CD4-positive, alpha-beta T cell treated with Interleukin-6 at 100 ng/mL for 8 hours (primary cell): Measurements from ENCODE around the gene HOXD9.
A peak's percentile ranks its signal among the peaks of the same experiment; 100 is the strongest.

Experiments used
- DNase-seq: peaks from one replicate; pipeline ENCODE4 v3.0.0-alpha.2; 2020; ENCODE audit warnings: mixed read lengths, low spot score

Gene HOXD9

GRCh38 chr2:176124947-176125771 is 2.6 kb downstream of the HOXD9 start:
- DNase-seq = no peak

- DNase-seq = no peak
These were observed 3.2 kb downstream of the HOXD9 start for GRCh38 chr2:176125772-176126054.

- peak; percentile 54 for DNase-seq
These were observed 4.6 kb downstream of the HOXD9 start for GRCh38 chr2:176126929-176127773.

GRCh38 chr2:176127774-176128072 is 5.2 kb downstream of the HOXD9 start:
- DNase-seq = no peak

GRCh38 chr2:176128172-176128981 is 5.9 kb downstream of the HOXD9 start:
- no peak for DNase-seq

- no peak for DNase-seq
These were observed 6.7 kb downstream of the HOXD9 start, which contains the start of gene HOXD8 for GRCh38 chr2:176128982-176129796. Gene HOXD8, plus strand, starts transcription at chr2:176129705. Its CDS starts 662 bp downstream, at chr2:176130367.

DNA sequence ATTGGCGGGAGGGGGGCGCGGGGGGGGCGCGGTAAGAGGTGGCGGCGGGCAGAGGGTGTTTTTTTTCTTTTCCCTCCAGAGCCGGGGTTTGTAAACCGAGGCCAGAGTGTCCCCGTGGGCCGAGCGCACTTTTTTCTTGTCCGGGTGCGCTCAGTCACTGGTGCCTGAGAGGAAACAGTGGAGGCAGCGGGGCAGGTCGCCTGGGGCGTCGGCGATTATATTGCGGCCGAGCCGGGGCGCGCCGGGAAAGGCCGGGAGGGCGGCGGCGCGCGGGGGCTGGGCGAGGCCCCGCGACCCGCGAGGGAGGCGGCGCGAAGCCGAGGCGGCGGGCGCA is 7.3 kb downstream of the HOXD9 start:
- no peak for DNase-seq

- no peak for DNase-seq
These were observed 7.8 kb downstream of the HOXD9 start for GRCh38 chr2:176130147-176130956.

- DNase-seq = no peak
These were observed 8.7 kb downstream of the HOXD9 start for GRCh38 chr2:176130957-176131847.

- no peak for DNase-seq
These were observed 9.3 kb downstream of the HOXD9 start for GRCh38 chr2:176131848-176132158.

- DNase-seq = no peak
These were observed 10.0 kb downstream of the HOXD9 start for GRCh38 chr2:176132205-176133171.

GRCh38 chr2:176133389-176133788 is 10.9 kb downstream of the HOXD9 start:
- no peak for DNase-seq

GRCh38 chr2:176134035-176134434 is 11.5 kb downstream of the HOXD9 start:
- DNase-seq = no peak

DNA sequence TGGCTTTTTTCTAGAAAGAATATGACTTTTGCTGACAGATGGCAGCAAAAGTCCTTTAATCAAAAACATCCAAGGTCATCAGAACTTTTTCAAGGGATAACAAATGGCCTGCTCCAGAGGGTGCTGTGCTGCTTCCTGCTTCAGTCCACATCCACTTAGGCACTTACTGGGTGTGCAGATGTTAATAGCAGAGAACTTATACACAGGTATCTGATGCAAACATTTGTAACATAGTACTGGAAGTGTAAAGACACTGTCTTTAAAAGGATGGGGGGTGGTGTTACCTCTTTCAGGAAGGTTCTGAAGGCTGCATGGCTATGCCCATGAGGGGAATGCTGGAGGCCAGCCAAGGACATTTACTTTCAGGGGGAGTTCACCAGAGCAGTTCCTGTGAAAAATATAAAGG is 12.5 kb downstream of the HOXD9 start:
- DNase-seq = no peak

DNA sequence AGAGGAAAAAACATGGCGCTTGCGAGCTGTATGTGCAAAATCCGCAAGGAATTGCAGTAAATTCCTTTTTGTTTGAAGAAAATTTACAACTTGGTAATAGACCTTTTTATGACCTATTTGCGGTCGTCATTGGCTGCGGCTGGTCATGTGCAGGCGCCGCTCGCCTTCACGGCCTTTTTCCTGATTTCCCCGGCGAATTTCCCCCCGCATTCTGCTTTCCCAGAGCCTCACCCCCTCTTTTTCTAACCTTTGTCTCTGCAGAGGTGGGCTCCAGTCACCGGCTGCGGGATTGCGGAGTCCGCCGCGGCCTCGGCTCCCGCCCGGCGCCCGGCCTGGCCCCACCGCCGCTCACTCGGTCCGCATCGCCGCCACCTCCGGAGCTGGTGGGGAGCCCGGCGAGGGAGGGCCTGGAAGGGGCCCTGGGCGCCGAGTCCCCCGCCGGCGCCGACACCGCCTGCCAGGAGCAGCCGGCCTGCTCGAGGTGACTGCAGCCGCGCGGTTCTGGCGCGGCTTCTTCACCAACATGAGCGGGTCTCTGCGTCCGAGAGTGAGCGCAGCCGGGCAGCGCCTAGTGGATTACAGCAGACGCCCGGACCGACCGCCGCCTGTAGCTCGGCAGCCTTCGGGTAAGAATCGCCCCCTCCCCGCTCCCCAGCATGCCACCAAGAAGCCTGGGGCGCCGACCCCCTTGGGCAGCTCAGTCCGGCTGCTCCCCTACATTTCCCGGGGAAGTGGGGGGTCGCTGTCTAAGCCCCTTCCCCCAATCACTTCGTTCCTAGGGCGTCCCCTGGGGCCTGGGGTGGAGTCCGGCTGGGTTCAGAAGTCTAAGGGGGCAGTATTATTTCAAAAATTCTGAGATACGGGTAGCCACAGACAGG is 14.1 kb downstream of the HOXD9 start:
- no peak for DNase-seq

GRCh38 chr2:176137252-176137580 is 14.7 kb downstream of the HOXD9 start:
- DNase-seq = no peak

- no peak for DNase-seq
These were observed 15.4 kb downstream of the HOXD9 start for GRCh38 chr2:176137906-176138305.

- no peak for DNase-seq
These were observed 16.0 kb downstream of the HOXD9 start for GRCh38 chr2:176138526-176138922.
